ENCODE results near the gene DYRK2.

The DYRK2 gene

DNA sequence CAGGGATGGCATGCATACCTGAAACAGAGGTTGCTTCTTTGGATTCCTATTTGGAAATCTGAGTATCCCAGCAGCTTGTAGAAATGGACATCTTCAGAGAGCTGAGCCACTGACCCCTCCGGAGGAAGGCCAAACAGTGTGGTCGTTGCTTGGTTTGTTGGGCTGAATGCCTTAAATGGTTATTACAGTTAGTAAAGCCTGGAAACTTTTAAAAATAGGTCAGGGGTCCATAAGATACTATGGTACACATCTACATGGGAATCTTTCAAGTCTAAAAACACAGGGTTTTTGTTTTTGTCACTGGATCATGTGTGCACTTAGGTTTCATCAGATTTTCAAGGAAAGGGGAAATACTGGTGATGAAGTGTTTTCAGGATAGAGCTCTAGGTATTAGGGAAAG lies 7.7 kb downstream of the DYRK2 start:
- Histone ChIP-seq H3K9me2 (replicated peaks; ENCODE audit: insufficient read depth, low read length) (no peaks in the 10 kb centered on the region), H3K36me3 (replicated peaks; ENCODE audit: insufficient read depth, low read length) (peaks cover 14% of the 10 kb centered on the region; the same call in 1 of the 2 replicates), H3K4me3 (ENCODE audit: low read length) (no peak overlapping the region), H3K79me2 (ENCODE audit: low read length) (peaks cover 95% of the 10 kb centered on the region), H3F3A (ENCODE audit: insufficient read depth, low read length) (no peaks in the 10 kb centered on the region), H2AFZ (ENCODE audit: low read length) (no peak overlapping the region), H3K27ac (ENCODE audit: low read length) (no peak overlapping the region), H3K9ac (ENCODE audit: low read length) (no peak overlapping the region), H3K9me3 (replicated peaks; ENCODE audit: insufficient read depth, low read length) (no peaks in the 10 kb centered on the region), H3K4me1 (ENCODE audit: low read length) (peaks cover 2% of the 10 kb centered on the region; the same call in 1 of the 2 replicates), H3K4me2 (ENCODE audit: low read depth, low read length) (no peak overlapping the region), H4K20me1 (ENCODE audit: insufficient read depth, low read length) (0 out of 2 replicates have a peak, but pooled peaks cover 9% of the 10 kb centered on the region), H3K27me3 (replicated peaks; ENCODE audit: insufficient read depth, low read length) (no peaks in the 10 kb centered on the region)
- no peak for DNase-seq
- TF ChIP-seq EZH2phosphoT487 (IDR thresholded peaks at IDR 0.05; ENCODE audit: low read length) (no peak), EZH2 (optimal IDR thresholded peaks at IDR 0.05; ENCODE audit: low read depth, low read length) (no peak)
- TF ChIP-seq, protein P1, sequence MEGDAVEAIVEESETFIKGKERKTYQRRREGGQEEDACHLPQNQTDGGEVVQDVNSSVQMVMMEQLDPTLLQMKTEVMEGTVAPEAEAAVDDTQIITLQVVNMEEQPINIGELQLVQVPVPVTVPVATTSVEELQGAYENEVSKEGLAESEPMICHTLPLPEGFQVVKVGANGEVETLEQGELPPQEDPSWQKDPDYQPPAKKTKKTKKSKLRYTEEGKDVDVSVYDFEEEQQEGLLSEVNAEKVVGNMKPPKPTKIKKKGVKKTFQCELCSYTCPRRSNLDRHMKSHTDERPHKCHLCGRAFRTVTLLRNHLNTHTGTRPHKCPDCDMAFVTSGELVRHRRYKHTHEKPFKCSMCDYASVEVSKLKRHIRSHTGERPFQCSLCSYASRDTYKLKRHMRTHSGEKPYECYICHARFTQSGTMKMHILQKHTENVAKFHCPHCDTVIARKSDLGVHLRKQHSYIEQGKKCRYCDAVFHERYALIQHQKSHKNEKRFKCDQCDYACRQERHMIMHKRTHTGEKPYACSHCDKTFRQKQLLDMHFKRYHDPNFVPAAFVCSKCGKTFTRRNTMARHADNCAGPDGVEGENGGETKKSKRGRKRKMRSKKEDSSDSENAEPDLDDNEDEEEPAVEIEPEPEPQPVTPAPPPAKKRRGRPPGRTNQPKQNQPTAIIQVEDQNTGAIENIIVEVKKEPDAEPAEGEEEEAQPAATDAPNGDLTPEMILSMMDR (IDR thresholded peaks at IDR 0.05; ENCODE audit: low read length): no peak

DNA sequence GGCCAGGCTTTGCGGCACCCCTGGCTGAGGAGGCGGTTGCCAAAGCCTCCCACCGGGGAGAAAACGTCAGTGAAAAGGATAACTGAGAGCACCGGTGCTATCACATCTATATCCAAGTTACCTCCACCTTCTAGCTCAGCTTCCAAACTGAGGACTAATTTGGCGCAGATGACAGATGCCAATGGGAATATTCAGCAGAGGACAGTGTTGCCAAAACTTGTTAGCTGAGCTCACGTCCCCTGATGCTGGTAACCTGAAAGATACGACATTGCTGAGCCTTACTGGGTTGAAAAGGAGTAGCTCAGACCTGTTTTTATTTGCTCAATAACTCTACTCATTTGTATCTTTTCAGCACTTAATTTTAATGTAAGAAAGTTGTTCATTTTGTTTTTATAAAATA lies 9.9 kb downstream of the DYRK2 start:
- Histone ChIP-seq H4K20me1 (ENCODE audit: insufficient read depth, low read length) (0 out of 2 replicates have a peak, but pooled peaks cover 7% of the 10 kb centered on the region), H3K27me3 (replicated peaks; ENCODE audit: insufficient read depth, low read length) (no peaks in the 10 kb centered on the region), H3K4me2 (ENCODE audit: low read depth, low read length) (no peak overlapping the region), H3K36me3 (replicated peaks; ENCODE audit: insufficient read depth, low read length) (peaks cover 14% of the 10 kb centered on the region; the same call in 1 of the 2 replicates), H3K9me3 (replicated peaks; ENCODE audit: insufficient read depth, low read length) (no peaks in the 10 kb centered on the region), H3K27ac (ENCODE audit: low read length) (no peak overlapping the region), H2AFZ (ENCODE audit: low read length) (no peak overlapping the region), H3K4me3 (ENCODE audit: low read length) (no peak overlapping the region), H3K4me1 (ENCODE audit: low read length) (no peaks in the 10 kb centered on the region), H3K9me2 (replicated peaks; ENCODE audit: insufficient read depth, low read length) (no peaks in the 10 kb centered on the region), H3K79me2 (ENCODE audit: low read length) (peaks cover 84% of the 10 kb centered on the region), H3F3A (ENCODE audit: insufficient read depth, low read length) (no peaks in the 10 kb centered on the region), H3K9ac (ENCODE audit: low read length) (no peak overlapping the region)
- TF ChIP-seq EZH2 (optimal IDR thresholded peaks at IDR 0.05; ENCODE audit: low read depth, low read length) (no peak), EZH2phosphoT487 (IDR thresholded peaks at IDR 0.05; ENCODE audit: low read length) (no peak)
- TF ChIP-seq, protein P1 (IDR thresholded peaks at IDR 0.05; ENCODE audit: low read length): no peak
- DNase-seq: no peak

DNA sequence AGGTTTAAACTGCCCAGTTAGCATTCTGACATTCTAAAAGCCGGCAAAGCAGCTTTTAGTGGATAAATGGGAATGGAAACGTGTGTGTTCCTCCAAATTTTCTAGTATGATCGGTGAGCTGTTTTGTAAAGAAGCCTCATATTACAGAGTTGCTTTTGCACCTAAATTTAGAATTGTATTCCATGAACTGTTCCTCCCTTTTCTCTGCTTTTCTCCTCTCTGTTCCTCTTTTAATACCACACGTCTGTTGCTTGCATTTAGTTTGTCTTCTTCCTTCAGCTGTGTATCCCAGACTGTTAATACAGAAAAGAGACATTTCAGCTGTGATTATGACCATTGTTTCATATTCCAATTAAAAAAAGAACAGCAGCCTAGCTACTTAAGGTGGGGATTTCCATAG lies 10.7 kb downstream of the DYRK2 start:
- no peaks in the 10 kb centered on the region for H4K20me1 ChIP-seq (ENCODE audit: insufficient read depth, low read length)
- H3K9me3 ChIP-seq (replicated peaks; ENCODE audit: insufficient read depth, low read length): no peaks in the 10 kb centered on the region
- H3K4me1 ChIP-seq (ENCODE audit: low read length): no peaks in the 10 kb centered on the region
- no peak overlapping the region for H2AFZ ChIP-seq (ENCODE audit: low read length)
- H3K4me3 ChIP-seq (ENCODE audit: low read length): no peak overlapping the region
- no peaks in the 10 kb centered on the region for H3F3A ChIP-seq (ENCODE audit: insufficient read depth, low read length)
- DNase-seq: no peak
- H3K27ac ChIP-seq (ENCODE audit: low read length): no peak overlapping the region
- no peak overlapping the region for H3K9ac ChIP-seq (ENCODE audit: low read length)
- H3K4me2 ChIP-seq (ENCODE audit: low read depth, low read length): no peak overlapping the region
- H3K27me3 ChIP-seq (replicated peaks; ENCODE audit: insufficient read depth, low read length): no peaks in the 10 kb centered on the region
- peaks cover 80% of the 10 kb centered on the region for H3K79me2 ChIP-seq (ENCODE audit: low read length)
- H3K9me2 ChIP-seq (replicated peaks; ENCODE audit: insufficient read depth, low read length): no peaks in the 10 kb centered on the region
- H3K36me3 ChIP-seq (replicated peaks; ENCODE audit: insufficient read depth, low read length): peaks cover 14% of the 10 kb centered on the region; the same call in 1 of the 2 replicates
- TF ChIP-seq, protein P1 (IDR thresholded peaks at IDR 0.05; ENCODE audit: low read length): no peak
- TF ChIP-seq EZH2phosphoT487 (IDR thresholded peaks at IDR 0.05; ENCODE audit: low read length): no peak
- TF ChIP-seq EZH2 (optimal IDR thresholded peaks at IDR 0.05; ENCODE audit: low read depth, low read length): no peak
